NCI-H1092 (cell line): ENCODE results near the gene EPGN.
A peak's percentile ranks its signal among the peaks of the same experiment; 100 is the strongest.
"Not testable (repeated sequence)": the region's sequence is repeated elsewhere in the genome, so short reads cannot be mapped to it uniquely, and the experiment has no call there.

ENCODE experiments used
- DNase-seq: peaks from one replicate; lab custom pipeline; 2025; lab: John Stamatoyannopoulos, UW

Gene EPGN

DNA sequence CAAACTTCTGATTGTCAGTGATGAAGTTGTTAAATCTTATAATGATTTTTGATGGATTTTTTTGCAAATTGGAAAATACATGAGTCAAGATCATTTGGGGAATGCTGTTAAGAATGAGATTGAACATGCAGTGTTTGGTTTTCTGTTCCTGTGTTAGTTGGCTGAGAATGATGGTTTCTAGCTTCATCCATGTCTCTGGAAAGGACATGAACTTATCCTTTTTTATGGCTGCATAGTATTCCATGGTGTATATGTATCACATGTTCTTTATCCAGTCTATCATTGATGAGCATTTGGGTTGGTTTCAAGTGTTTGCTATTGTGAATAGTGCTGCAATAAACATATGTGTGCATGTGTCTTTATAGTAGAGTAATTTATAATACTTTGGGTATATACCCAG, 32.2 kb downstream of the EPGN start:
- DNase-seq: not testable (repeated sequence)

DNA sequence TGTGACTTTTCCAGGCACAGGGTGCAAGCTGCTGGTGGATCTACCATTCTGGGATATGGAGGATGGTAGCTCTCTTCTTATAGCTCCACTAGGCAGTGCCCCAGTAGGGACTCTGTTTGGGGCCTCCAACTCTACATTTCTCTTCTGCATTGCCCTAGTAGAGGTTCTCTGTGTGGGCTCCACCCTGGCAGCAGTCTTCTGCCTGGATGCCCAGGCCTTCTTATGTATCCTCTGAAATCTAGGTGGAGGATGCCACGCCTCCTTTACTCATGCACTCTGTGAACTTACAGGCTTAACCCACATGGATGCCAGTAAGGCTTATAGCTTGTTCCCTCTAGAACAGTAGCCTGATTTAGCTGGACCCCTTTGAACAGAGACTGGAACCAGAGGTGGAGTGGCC, 35.8 kb downstream of the EPGN start:
- DNase-seq: no peak

DNA sequence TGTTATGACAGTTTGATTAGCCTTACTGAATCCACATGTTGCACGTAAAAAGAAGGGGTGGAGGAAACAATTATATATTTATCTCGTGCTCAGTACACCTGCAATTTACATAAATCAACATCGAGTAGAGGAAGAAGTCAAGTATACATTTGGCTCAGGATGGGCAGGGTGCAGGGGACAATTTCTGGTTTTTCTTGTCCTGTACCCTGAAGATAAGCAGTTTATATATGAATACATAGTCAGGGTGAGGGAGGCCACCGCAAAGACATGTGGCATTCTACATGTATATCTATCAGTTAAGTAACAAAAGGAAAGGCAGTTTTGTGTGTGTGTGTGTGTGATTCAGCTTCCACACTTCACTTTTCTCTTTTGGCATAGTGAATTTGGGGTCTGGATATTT, 45.6 kb downstream of the EPGN start:
- DNase-seq: no peak

DNA sequence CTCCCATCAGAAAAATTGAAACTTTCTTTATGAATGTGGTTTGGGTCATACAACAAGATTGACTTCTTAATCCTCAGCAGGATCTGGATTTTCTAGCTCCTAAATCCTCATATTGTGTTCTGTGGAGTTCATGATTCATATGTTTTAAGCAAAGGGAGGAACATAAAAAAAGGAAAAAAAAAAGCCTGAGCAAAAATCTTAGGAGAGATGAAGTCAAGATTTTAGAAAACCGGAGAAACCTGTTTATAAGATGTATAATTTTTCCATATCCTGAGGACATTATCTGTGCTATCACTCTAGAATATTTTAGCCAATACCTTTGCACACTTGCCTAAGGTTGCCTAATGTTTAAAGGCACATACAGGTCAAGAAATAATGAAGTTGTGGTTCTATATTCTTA, 49.7 kb downstream of the EPGN start:
- no peak for DNase-seq

DNA sequence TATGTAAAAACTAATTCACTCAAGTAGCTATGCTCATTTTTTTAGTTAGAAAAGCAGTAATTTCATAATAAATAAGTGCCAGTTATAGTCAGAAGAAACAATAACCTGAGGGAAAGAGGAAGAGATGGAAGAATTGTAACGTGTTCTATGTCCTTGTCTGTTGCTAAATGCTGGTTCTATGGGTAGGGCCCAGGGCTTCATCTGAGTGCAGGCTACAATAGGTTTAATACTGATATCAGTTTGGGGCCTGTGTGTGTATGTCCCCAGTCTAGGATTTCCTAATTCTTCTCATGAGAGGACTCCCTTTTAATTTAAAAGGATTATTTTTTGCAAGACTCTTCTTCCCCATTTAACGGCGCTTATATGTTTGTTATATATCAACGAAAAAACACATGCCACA, 53.4 kb downstream of the EPGN start:
- no peak for DNase-seq

DNA sequence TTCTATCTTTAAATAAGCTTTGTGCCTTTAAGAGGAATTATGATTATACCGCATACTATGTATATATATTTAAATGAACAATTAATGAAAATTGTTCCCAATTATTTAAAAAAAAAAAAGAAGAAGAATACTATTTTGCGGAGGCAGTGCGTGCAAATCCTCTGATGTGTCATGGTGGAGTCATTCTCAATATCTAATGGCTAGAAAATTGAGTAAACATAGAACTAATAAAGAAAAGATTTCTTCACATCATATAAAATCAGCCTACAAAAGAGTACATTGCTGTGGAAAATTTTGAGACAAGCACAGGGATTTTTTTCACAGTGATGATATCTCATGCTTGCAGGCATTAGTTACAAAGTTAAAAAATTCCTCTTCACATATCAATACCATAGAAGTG, 54.1 kb downstream of the EPGN start:
- DNase-seq: no peak

DNA sequence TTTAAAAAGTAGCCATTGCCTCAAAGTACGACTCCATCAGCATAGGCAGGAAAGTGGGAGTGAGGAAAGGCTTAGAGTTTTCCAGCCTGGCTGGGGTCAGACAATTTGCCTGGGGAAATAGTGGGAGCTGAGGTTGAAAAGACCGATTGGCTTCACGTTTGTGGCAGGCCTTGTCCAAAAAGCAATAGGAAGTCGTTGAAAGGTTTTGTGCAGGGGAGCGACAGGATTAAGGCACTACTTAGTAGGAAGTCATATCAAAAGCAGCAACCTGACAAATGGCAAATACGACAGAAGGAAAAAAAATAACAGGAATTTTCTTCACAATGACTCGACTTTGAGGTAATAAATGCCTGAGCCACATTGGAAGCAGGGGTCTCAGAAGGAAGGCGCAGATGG, 56.0 kb downstream of the EPGN start:
- DNase-seq: no peak

DNA sequence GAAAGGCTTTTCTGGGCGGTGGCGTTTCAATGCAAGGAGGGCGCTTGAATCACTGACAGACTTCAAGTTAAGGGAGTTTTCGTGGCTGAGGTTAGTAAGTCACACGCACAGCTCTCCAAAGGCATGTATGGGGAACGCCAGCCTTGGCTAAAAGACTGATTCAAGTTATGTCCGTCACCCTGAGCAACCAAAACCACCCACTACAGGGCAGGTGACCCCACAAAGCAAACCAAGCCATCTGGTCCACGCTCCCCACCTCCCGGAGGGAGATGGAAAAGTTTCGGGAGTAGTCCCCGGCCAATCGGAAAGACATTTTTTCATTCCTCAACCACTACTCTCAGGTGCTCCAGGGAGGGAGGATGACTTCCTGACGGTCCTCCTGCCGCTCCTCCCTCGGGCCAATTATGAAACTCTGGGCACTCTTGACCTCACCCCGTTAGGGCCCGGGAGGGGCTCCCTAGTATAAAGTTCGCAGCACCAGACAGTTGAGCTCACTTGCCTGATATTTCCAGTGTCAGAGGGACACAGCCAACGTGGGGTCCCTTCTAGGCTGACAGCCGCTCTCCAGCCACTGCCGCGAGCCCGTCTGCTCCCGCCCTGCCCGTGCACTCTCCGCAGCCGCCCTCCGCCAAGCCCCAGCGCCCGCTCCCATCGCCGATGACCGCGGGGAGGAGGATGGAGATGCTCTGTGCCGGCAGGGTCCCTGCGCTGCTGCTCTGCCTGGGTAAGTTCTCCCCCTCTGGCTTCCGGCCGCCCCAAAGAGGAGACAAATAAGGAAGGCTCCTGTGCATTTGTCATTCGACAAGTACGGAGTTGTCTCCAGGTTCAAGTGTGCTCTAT, 56.6 kb downstream of the EPGN start, which contains the start of gene EREG:
TSS of gene EREG (plus strand) at position 494 of the 840 bp plus-strand sequence. CDS start at position 658, 164 bp downstream.
- no peak for DNase-seq

DNA sequence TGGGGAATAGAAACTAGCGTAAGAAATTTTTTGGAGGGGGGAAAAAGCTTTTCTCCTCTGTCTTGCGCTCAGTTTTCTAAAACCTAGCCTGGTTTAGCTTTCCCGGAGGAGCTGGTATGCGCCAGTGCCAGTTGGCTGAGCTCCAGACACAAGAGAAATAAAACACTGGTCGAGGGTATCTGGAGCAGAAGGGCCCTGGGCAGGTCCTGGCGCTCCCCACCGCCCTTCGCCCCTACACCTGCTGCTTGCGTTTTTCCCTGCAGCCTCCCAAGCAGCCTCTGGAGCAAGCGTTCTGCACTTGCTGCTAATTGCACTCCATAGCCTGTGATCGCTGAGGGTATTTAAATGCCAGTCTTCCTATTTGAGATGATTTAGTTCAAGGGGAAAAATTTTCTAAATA, 57.5 kb downstream of the EPGN start:
- DNase-seq: peak; percentile 27
